SK-N-SH treated with all-trans-retinoic acid at 6 μM for 48 hours (cell line): ENCODE results near the gene TTL.
"Not testable (repeated sequence)": the region's sequence is repeated elsewhere in the genome, so short reads cannot be mapped to it uniquely, and the experiment has no call there.

Source experiments
- ATAC-seq: fragments of 200-7000 bp; cut with Tn5 transposase; 3 replicates; pipeline ENCODE4 v1.9.1; 2020; ENCODE audit warnings: mild to moderate bottlenecking, moderate library complexity
- ARNTL ChIP-seq: fragments of 450-650 bp; formaldehyde crosslinking; IDR thresholded peaks from 2 replicates; pipeline ENCODE4 v1.5.0; 2020; ENCODE audit warnings: low read depth, mild to moderate bottlenecking, moderate library complexity, borderline replicate concordance
- CSDC2 ChIP-seq: fragments of 250-450 bp; sonication (Bioruptor Pico); IDR thresholded peaks from 2 replicates; pipeline ENCODE4 v1.5.0; 2020; ENCODE audit warnings: mild to moderate bottlenecking, moderate library complexity
- CSRNP3 ChIP-seq: fragments of 250-450 bp; sonication (Bioruptor Pico); IDR thresholded peaks from 2 replicates; pipeline ENCODE4 v1.5.1; 2021; ENCODE audit warnings: mild to moderate bottlenecking, moderate library complexity
- GLIS3 ChIP-seq: fragments of 250-450 bp; sonication (Bioruptor Pico); IDR thresholded peaks from 2 replicates; pipeline ENCODE4 v1.5.0; 2020; ENCODE audit warnings: mild to moderate bottlenecking, moderate library complexity
- ISL1 ChIP-seq: fragments of 250-450 bp; sonication (Bioruptor Pico); IDR thresholded peaks from 2 replicates; pipeline ENCODE4 v2.1.2; 2022; ENCODE audit warnings: mild to moderate bottlenecking, moderate library complexity
- RARB ChIP-seq: fragments of 250-450 bp; sonication (Bioruptor Pico); IDR thresholded peaks from 2 replicates; pipeline ENCODE4 v1.8.0; 2021; ENCODE audit warnings: mild to moderate bottlenecking, moderate library complexity
- SNAI2 ChIP-seq: fragments of 250-450 bp; sonication (Bioruptor Pico); IDR thresholded peaks from 2 replicates; pipeline ENCODE4 v1.5.0; 2020; ENCODE audit warnings: mild to moderate bottlenecking, moderate library complexity
- TSHZ2 ChIP-seq: fragments of 250-450 bp; sonication (Bioruptor Pico); IDR thresholded peaks from 2 replicates; pipeline ENCODE4 v1.5.0; 2020; ENCODE audit warnings: mild to moderate bottlenecking, moderate library complexity
- ZFP3 ChIP-seq: fragments of 250-450 bp; sonication (Bioruptor Pico); IDR thresholded peaks from 2 replicates; pipeline ENCODE4 v1.5.0; 2020; ENCODE audit warnings: mild to moderate bottlenecking, moderate library complexity
- ZNF565 ChIP-seq: fragments of 450-650 bp; formaldehyde crosslinking; conservative IDR thresholded peaks from 2 replicates; pipeline ENCODE4 v1.5.0; 2020; ENCODE audit warnings: low read depth, mild to moderate bottlenecking, moderate library complexity
- ZNF70 ChIP-seq: fragments of 450-650 bp; formaldehyde crosslinking; IDR thresholded peaks from 2 replicates; pipeline ENCODE4 v1.5.0; 2020; ENCODE audit warnings: mild to moderate bottlenecking, moderate library complexity

TTL gene

GRCh38 chr2:112481528-112482233, at the start of gene TTL:
Gene TTL (plus strand): TSS chr2:112482156. CDS start chr2:112482345, 189 bp downstream.
- TF ChIP-seq GLIS3, result no peak
- 0 out of 2 replicates have a peak, but pooled peaks have one; percentile 18 for TF ChIP-seq TSHZ2 (CRISPR knock-in tag)
- TF ChIP-seq ISL1, result no peak
- no peak for TF ChIP-seq SNAI2 (CRISPR knock-in tag)
- peak; percentile 66 for ATAC-seq

- not testable (repeated sequence) for ATAC-seq
These were observed 49.6 kb upstream of the TTL start for GRCh38 chr2:112432390-112432734.

- not testable (repeated sequence) for ATAC-seq
These were observed 49.0 kb upstream of the TTL start for GRCh38 chr2:112432735-112433479.

GRCh38 chr2:112433480-112433879, 48.5 kb upstream of the TTL start, which contains the start of gene RGPD8:
Gene RGPD8 (minus strand): TSS chr2:112433645. CDS start chr2:112433453, 192 bp downstream.
- peak; percentile 97 for ATAC-seq

GRCh38 chr2:112433932-112434730, 47.8 kb upstream of the TTL start:
- TF ChIP-seq CSDC2 (CRISPR knock-in tag) (no peak), ARNTL (CRISPR knock-in tag) (no peak), ZFP3 (CRISPR knock-in tag) (no peak), GLIS3 (no peak), ZNF70 (CRISPR knock-in tag) (no peak), RARB (CRISPR knock-in tag) (no peak), CSRNP3 (CRISPR knock-in tag) (no peak), ZNF565 (CRISPR knock-in tag) (no peak)
- TF ChIP-seq, all 23 proteins: peak for 0
- no peak for ATAC-seq

- ATAC-seq, result not testable (repeated sequence)
These were observed 46.9 kb upstream of the TTL start for GRCh38 chr2:112434890-112435715.

GRCh38 chr2:112435716-112436431, 46.1 kb upstream of the TTL start:
- not testable (repeated sequence) for ATAC-seq

- ATAC-seq, result not testable (repeated sequence)
These were observed 45.0 kb upstream of the TTL start for GRCh38 chr2:112436993-112437392.

GRCh38 chr2:112437405-112437831, 44.5 kb upstream of the TTL start:
- not testable (repeated sequence) for ATAC-seq

- ATAC-seq, result not testable (repeated sequence)
These were observed 43.2 kb upstream of the TTL start for GRCh38 chr2:112438603-112439261.

- not testable (repeated sequence) for ATAC-seq
These were observed 37.7 kb upstream of the TTL start for GRCh38 chr2:112444256-112444655.
